ENCODE results near the gene CBS.

DNA sequence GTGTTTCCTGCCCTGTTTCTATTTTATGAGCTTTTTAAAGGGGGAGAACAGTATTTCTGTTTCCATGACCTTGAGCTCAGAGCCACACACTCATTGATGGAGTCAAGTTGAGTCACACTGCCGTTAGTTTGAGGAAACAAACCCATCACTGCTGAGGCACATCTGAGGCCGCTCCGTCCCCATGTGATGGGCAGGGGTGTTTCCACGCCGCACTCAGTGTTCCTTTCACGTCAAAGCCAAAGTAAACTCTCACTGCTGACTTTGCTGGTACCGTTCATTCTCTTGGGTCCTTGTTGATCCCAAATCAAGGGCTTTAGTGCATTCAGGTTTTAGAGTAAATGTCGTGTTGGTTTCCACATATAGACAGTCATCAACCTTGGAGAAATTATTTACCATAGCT, 52.5 kb downstream of the CBS start:
- no peak for TF ChIP-seq RAD21 (IDR thresholded peaks at IDR 0.05)
- TF ChIP-seq, protein P1, sequence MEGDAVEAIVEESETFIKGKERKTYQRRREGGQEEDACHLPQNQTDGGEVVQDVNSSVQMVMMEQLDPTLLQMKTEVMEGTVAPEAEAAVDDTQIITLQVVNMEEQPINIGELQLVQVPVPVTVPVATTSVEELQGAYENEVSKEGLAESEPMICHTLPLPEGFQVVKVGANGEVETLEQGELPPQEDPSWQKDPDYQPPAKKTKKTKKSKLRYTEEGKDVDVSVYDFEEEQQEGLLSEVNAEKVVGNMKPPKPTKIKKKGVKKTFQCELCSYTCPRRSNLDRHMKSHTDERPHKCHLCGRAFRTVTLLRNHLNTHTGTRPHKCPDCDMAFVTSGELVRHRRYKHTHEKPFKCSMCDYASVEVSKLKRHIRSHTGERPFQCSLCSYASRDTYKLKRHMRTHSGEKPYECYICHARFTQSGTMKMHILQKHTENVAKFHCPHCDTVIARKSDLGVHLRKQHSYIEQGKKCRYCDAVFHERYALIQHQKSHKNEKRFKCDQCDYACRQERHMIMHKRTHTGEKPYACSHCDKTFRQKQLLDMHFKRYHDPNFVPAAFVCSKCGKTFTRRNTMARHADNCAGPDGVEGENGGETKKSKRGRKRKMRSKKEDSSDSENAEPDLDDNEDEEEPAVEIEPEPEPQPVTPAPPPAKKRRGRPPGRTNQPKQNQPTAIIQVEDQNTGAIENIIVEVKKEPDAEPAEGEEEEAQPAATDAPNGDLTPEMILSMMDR (IDR thresholded peaks at IDR 0.05; ENCODE audit: low read depth, low read length, missing input control), result no peak
- no peak for TF ChIP-seq YY1 (IDR thresholded peaks at IDR 0.05)
- no peak for TF ChIP-seq JUND (IDR thresholded peaks at IDR 0.05)
- TF ChIP-seq, protein P2, sequence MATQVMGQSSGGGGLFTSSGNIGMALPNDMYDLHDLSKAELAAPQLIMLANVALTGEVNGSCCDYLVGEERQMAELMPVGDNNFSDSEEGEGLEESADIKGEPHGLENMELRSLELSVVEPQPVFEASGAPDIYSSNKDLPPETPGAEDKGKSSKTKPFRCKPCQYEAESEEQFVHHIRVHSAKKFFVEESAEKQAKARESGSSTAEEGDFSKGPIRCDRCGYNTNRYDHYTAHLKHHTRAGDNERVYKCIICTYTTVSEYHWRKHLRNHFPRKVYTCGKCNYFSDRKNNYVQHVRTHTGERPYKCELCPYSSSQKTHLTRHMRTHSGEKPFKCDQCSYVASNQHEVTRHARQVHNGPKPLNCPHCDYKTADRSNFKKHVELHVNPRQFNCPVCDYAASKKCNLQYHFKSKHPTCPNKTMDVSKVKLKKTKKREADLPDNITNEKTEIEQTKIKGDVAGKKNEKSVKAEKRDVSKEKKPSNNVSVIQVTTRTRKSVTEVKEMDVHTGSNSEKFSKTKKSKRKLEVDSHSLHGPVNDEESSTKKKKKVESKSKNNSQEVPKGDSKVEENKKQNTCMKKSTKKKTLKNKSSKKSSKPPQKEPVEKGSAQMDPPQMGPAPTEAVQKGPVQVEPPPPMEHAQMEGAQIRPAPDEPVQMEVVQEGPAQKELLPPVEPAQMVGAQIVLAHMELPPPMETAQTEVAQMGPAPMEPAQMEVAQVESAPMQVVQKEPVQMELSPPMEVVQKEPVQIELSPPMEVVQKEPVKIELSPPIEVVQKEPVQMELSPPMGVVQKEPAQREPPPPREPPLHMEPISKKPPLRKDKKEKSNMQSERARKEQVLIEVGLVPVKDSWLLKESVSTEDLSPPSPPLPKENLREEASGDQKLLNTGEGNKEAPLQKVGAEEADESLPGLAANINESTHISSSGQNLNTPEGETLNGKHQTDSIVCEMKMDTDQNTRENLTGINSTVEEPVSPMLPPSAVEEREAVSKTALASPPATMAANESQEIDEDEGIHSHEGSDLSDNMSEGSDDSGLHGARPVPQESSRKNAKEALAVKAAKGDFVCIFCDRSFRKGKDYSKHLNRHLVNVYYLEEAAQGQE (IDR thresholded peaks at IDR 0.05), result no peak
- no peak for TF ChIP-seq RXRA (IDR thresholded peaks at IDR 0.05)
- TF ChIP-seq, protein P3, sequence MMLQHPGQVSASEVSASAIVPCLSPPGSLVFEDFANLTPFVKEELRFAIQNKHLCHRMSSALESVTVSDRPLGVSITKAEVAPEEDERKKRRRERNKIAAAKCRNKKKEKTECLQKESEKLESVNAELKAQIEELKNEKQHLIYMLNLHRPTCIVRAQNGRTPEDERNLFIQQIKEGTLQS (IDR thresholded peaks at IDR 0.05), result no peak
- TF ChIP-seq EGR1 (IDR thresholded peaks at IDR 0.05; ENCODE audit: low read depth in 2 of 2), result no peak
- TF ChIP-seq GABPA (IDR thresholded peaks at IDR 0.05 in 1 of 2, conservative IDR thresholded peaks at IDR 0.05 in 1 of 2), result no peak
- TF ChIP-seq, protein P4, sequence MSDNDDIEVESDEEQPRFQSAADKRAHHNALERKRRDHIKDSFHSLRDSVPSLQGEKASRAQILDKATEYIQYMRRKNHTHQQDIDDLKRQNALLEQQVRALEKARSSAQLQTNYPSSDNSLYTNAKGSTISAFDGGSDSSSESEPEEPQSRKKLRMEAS (IDR thresholded peaks at IDR 0.05), result no peak
- no peak for TF ChIP-seq TAF1 (conservative IDR thresholded peaks at IDR 0.05)
- TF ChIP-seq FOXA1 (IDR thresholded peaks at IDR 0.05), result no peak

All from liver (tissue), 3 donors.